ENCODE data around the gene SLC29A1. TPM values are rescaled to one million over a fixed set of nuclear protein-coding genes. Genes with fewer than 3 reads are reported as not detected.

The SLC29A1 gene
- total RNA-seq, 1 experiment from 2014 or later: 108 TPM

GRCh38 chr6:44250067-44250717 lies 26.8 kb downstream of the SLC29A1 start:
- intact Hi-C loops (cut with micrococcal nuclease; ENCODE audit: unreplicated experiment): no loop called here
- ChIA-PET CTCF (no interaction called here), POLR2A (ENCODE audit: low non-redundant PET) (no interaction called here)
- TF ChIP-seq CTCF (conservative IDR thresholded peaks at IDR 0.05; ENCODE audit: low read depth, low read length) (no peak), EZH2 (IDR thresholded peaks at IDR 0.05; ENCODE audit: borderline replicate concordance, low read depth, low read length, poor library complexity, severe bottlenecking) (no peak)
- Histone ChIP-seq H3K27ac (ENCODE audit: low read depth, low read length, poor library complexity, severe bottlenecking) (no peak overlapping the region), H3K4me3 (ENCODE audit: low read depth, low read length, poor library complexity, severe bottlenecking) (no peak overlapping the region), H3K4me1 (ENCODE audit: insufficient read depth, low read length, poor library complexity, severe bottlenecking) (peaks cover 20% of the 10 kb centered on the region), H3K36me3 (ENCODE audit: insufficient read depth, low read length, poor library complexity, severe bottlenecking) (peaks cover 74% of the 10 kb centered on the region), H3K27me3 (replicated peaks; ENCODE audit: insufficient read depth, low read depth, low read length, poor library complexity) (no peaks in the 10 kb centered on the region), H3K9me3 (ENCODE audit: low read depth, low read length, poor library complexity, severe bottlenecking) (no peaks in the 10 kb centered on the region)
- no peak for DNase-seq (ENCODE audit: low spot score)
- BruUV-seq (replicated peaks): TSS peak; percentile 29

- intact Hi-C loops (cut with micrococcal nuclease; ENCODE audit: unreplicated experiment): no loop called here
- ChIA-PET CTCF (no interaction called here), POLR2A (ENCODE audit: low non-redundant PET) (no interaction called here)
- H3K27ac ChIP-seq (ENCODE audit: low read depth, low read length, poor library complexity, severe bottlenecking): no peak overlapping the region
- no peak for DNase-seq (ENCODE audit: low spot score)
- peaks cover 74% of the 10 kb centered on the region for H3K36me3 ChIP-seq (ENCODE audit: insufficient read depth, low read length, poor library complexity, severe bottlenecking)
- no TSS peak for BruUV-seq (replicated peaks)
- no peaks in the 10 kb centered on the region for H3K9me3 ChIP-seq (ENCODE audit: low read depth, low read length, poor library complexity, severe bottlenecking)
- H3K4me3 ChIP-seq (ENCODE audit: low read depth, low read length, poor library complexity, severe bottlenecking): no peak overlapping the region
- H3K27me3 ChIP-seq (replicated peaks; ENCODE audit: insufficient read depth, low read depth, low read length, poor library complexity): no peaks in the 10 kb centered on the region
- TF ChIP-seq CTCF (conservative IDR thresholded peaks at IDR 0.05; ENCODE audit: low read depth, low read length) (no peak), EZH2 (IDR thresholded peaks at IDR 0.05; ENCODE audit: borderline replicate concordance, low read depth, low read length, poor library complexity, severe bottlenecking) (no peak)
- H3K4me1 ChIP-seq (ENCODE audit: insufficient read depth, low read length, poor library complexity, severe bottlenecking): peaks cover 20% of the 10 kb centered on the region
These were observed 27.3 kb downstream of the SLC29A1 start for GRCh38 chr6:44250718-44251123.

- no peak for DNase-seq (ENCODE audit: low spot score)
- Histone ChIP-seq H3K36me3 (ENCODE audit: insufficient read depth, low read length, poor library complexity, severe bottlenecking) (peaks cover 74% of the 10 kb centered on the region), H3K27me3 (replicated peaks; ENCODE audit: insufficient read depth, low read depth, low read length, poor library complexity) (no peaks in the 10 kb centered on the region), H3K27ac (ENCODE audit: low read depth, low read length, poor library complexity, severe bottlenecking) (no peak overlapping the region), H3K4me1 (ENCODE audit: insufficient read depth, low read length, poor library complexity, severe bottlenecking) (peaks cover 30% of the 10 kb centered on the region), H3K9me3 (ENCODE audit: low read depth, low read length, poor library complexity, severe bottlenecking) (no peaks in the 10 kb centered on the region), H3K4me3 (ENCODE audit: low read depth, low read length, poor library complexity, severe bottlenecking) (no peak overlapping the region)
- CTCF ChIA-PET: no interaction called here
- POLR2A ChIA-PET (ENCODE audit: low non-redundant PET): interaction anchor here (0.6 to 0.7 kb wide), 2 partner anchors 21 to 80 kb away, joined by 3 to 4 read pairs; no protein-coding TSS in a partner anchor
- no TSS peak for BruUV-seq (replicated peaks)
- TF ChIP-seq CTCF (conservative IDR thresholded peaks at IDR 0.05; ENCODE audit: low read depth, low read length) (no peak), EZH2 (IDR thresholded peaks at IDR 0.05; ENCODE audit: borderline replicate concordance, low read depth, low read length, poor library complexity, severe bottlenecking) (no peak)
- intact Hi-C loops (cut with micrococcal nuclease; ENCODE audit: unreplicated experiment): no loop called here
These were observed 28.5 kb downstream of the SLC29A1 start for GRCh38 chr6:44251576-44252524.

Measured in A673 (cell line).